Mesenchymal stem cell (in vitro differentiated cells and primary cell): Measurements from ENCODE around the gene POLR1H.

Experiments used
- DNase-seq: peaks from one replicate; pipeline ENCODE4 v3.0.0-alpha.2; 2013
- H2AFZ ChIP-seq: one replicate; pipeline ENCODE4 v1.6.1; 2013; ENCODE audit warnings: low read depth, mild to moderate bottlenecking, control low read depth, inconsistent platforms, low read length, moderate library complexity
- H2AK5ac ChIP-seq: 2 replicates; pipeline ENCODE4 v1.6.1; 2013; ENCODE audit warnings: low read length, moderate library complexity, mild to moderate bottlenecking, inconsistent platforms; ENCODE audit not compliant: severe bottlenecking
- H2BK120ac ChIP-seq: one replicate; pipeline ENCODE4 v1.6.1; 2013; ENCODE audit warnings: low read depth, mild to moderate bottlenecking, inconsistent platforms, low read length, moderate library complexity
- H2BK12ac ChIP-seq, 2 experiments: one replicate each; pipeline ENCODE4 v1.6.1; 2013; ENCODE audit warnings: inconsistent platforms in 2 of 2, low read length in 2 of 2, mild to moderate bottlenecking in 2 of 2, moderate library complexity in 2 of 2, control low read depth in 1 of 2
- H2BK15ac ChIP-seq: one replicate; pipeline ENCODE4 v1.6.1; 2013; ENCODE audit warnings: mild to moderate bottlenecking, low read depth, inconsistent platforms; ENCODE audit not compliant: poor library complexity, severe bottlenecking
- H2BK5ac ChIP-seq: 2 replicates; pipeline ENCODE4 v1.6.1; 2013; ENCODE audit warnings: low read depth, mild to moderate bottlenecking, low read length, control low read depth, inconsistent platforms; ENCODE audit not compliant: poor library complexity, severe bottlenecking
- H3K14ac ChIP-seq, 2 experiments: one replicate each; pipeline ENCODE4 v1.6.1; 2013; ENCODE audit warnings: inconsistent platforms in 2 of 2, low read length in 2 of 2, control low read depth in 1 of 2, mild to moderate bottlenecking in 1 of 2, moderate library complexity in 1 of 2
- H3K18ac ChIP-seq, 2 experiments: one replicate each; pipeline ENCODE4 v1.6.1; 2013; ENCODE audit warnings: inconsistent platforms in 2 of 2, low read length in 2 of 2, control low read depth in 1 of 2, low read depth in 1 of 2, mild to moderate bottlenecking in 1 of 2
- H3K23ac ChIP-seq, 2 experiments: one replicate each; pipeline ENCODE4 v1.6.1; 2013; ENCODE audit warnings: inconsistent platforms in 2 of 2, low read length in 2 of 2, mild to moderate bottlenecking in 2 of 2, moderate library complexity in 2 of 2, control low read depth in 1 of 2
- H3K27ac ChIP-seq: 2 replicates; pipeline ENCODE4 v1.5.1; 2013; ENCODE audit warnings: mild to moderate bottlenecking, moderate library complexity, low read length, control low read depth, inconsistent platforms; ENCODE audit not compliant: poor library complexity, severe bottlenecking
- H3K27me3 ChIP-seq, 2 experiments: 2 replicates each; pipeline versions ENCODE4 v1.6.1 to v1.7.0; 2013; ENCODE audit warnings: low read length in 2 of 2, mild to moderate bottlenecking in 2 of 2, moderate library complexity in 2 of 2, control low read depth in 1 of 2, inconsistent platforms in 1 of 2; ENCODE audit not compliant: control insufficient read depth in 1 of 2, insufficient read depth in 1 of 2
- H3K36me3 ChIP-seq, 2 experiments: 2 replicates each; pipeline versions ENCODE4 v1.6.1 to v1.7.0; 2013; ENCODE audit warnings: low read length in 2 of 2, control low read depth in 1 of 2, inconsistent platforms in 1 of 2, low read depth in 1 of 2, mild to moderate bottlenecking in 1 of 2; ENCODE audit not compliant: insufficient read depth in 2 of 2, control insufficient read depth in 1 of 2
- H3K4ac ChIP-seq, 2 experiments: one replicate each; pipeline ENCODE4 v1.6.1; 2013; ENCODE audit warnings: inconsistent platforms in 2 of 2, low read length in 2 of 2, mild to moderate bottlenecking in 2 of 2, moderate library complexity in 2 of 2, control low read depth in 1 of 2, low read depth in 1 of 2
- H3K4me1 ChIP-seq: 2 replicates; pipeline ENCODE4 v1.6.1; 2013; ENCODE audit warnings: low read depth, low read length, control low read depth; ENCODE audit not compliant: control insufficient read depth, insufficient read depth
- H3K4me2 ChIP-seq: 2 replicates; pipeline ENCODE4 v1.6.1; 2013; ENCODE audit warnings: low read length, mild to moderate bottlenecking, inconsistent platforms; ENCODE audit not compliant: poor library complexity, severe bottlenecking
- H3K4me3 ChIP-seq, 2 experiments: 2 replicates each; pipeline versions ENCODE4 v1.5.1 to v1.7.0; 2013; ENCODE audit warnings: low read length in 2 of 2, mild to moderate bottlenecking in 2 of 2, control low read depth in 1 of 2, low read depth in 1 of 2; ENCODE audit not compliant: insufficient read depth in 1 of 2
- H3K79me1 ChIP-seq: replicated peaks from 2 replicates; pipeline ENCODE4 v1.6.1; 2013; ENCODE audit warnings: mild to moderate bottlenecking, control low read depth, low read length, inconsistent platforms; ENCODE audit not compliant: poor library complexity, severe bottlenecking
- H3K9ac ChIP-seq: 2 replicates; pipeline ENCODE4 v1.7.0; 2013; ENCODE audit warnings: mild to moderate bottlenecking, low read length, moderate library complexity
- H3K9me3 ChIP-seq: 2 replicates; pipeline ENCODE4 v1.7.0; 2013; ENCODE audit warnings: mild to moderate bottlenecking, low read length; ENCODE audit not compliant: control insufficient read depth
- H4K8ac ChIP-seq: one replicate; pipeline ENCODE4 v1.6.1; 2013; ENCODE audit warnings: inconsistent platforms, mild to moderate bottlenecking, low read length, moderate library complexity
- H4K91ac ChIP-seq: one replicate; pipeline ENCODE4 v1.6.1; 2013; ENCODE audit warnings: mild to moderate bottlenecking, low read length, inconsistent platforms
- WGBS: methylation state at CpG from one replicate; pipeline ENCODE4 v1.1.7; 2013; ENCODE audit warnings: mixed read lengths; 5-methylcytosine and 5-hydroxymethylcytosine counted together

The POLR1H gene

DNA sequence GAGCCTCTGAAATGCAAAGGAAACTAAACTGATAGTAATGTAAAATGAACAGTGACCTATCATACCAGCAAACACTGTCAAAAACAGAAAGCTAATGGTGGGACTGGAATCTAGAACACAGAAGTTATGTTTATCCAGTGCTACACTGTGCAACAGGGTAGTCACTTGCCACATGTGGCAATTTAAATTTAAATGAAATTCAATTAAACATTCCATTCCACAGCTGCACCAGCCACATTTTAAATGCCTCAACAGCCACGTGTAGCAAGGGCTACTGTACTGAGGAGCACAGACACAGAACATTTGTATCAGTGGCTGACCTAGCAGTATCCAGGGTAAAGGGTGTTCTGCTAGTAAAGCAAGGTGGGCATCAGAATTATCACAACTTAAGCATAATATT lies 5.6 kb upstream of the POLR1H start:
- Histone ChIP-seq H2BK15ac (no peak overlapping the region), H3K27me3 (no peaks in the 10 kb centered on the region), H3K4me2 (no peak overlapping the region), H4K91ac (no peak overlapping the region), H3K4ac (no peak overlapping the region), H2BK12ac (no peak overlapping the region), H3K4me1 (no peaks in the 10 kb centered on the region), H2BK120ac (no peak overlapping the region), H3K27ac (no peak overlapping the region), H3K36me3 (peaks cover 0 to 34% of the 10 kb centered on the region in 2 experiments), H2AFZ (no peak overlapping the region), H3K9ac (no peak overlapping the region), H3K79me1 (peaks cover 4% of the 10 kb centered on the region), H3K14ac (no peak overlapping the region), H2BK5ac (no peak overlapping the region), H3K9me3 (no peaks in the 10 kb centered on the region), H3K4me3 (no peak overlapping the region), H3K18ac (no peak overlapping the region), H3K23ac (no peak overlapping the region), H4K8ac (no peak overlapping the region), H2AK5ac (no peak overlapping the region)
- DNase-seq, result no peak
- WGBS, result no CpG with 5 or more reads among the region's 1 CpG

DNA sequence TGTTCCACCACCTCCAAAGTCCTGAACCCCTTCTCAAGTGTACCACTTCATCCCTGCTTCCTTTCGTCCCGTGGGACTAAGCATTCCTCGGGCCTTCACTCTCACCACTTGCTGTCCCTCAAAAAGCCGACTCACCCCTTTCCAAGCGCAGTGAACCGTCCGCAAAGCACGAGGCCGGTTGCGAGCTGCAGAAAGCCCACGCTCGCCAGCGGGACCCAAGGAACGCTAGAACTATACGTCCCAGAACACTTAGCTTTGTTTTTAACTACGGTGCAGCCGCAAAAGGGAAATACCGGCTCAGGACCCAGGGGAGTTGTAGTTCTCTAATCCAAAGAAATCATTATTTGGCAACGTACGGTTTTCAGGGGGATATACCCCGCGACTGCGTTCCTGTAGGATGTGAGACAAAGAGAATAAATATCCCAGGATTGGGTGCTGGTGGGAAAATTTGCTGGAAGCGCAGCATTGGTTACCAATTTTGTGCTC lies 416 bp upstream of the POLR1H start:
- peaks cover 6% of the 10 kb centered on the region for H3K79me1 ChIP-seq
- peaks cover 0 to 45% of the 10 kb centered on the region in 2 experiments for H3K36me3 ChIP-seq
- H3K27me3 ChIP-seq, result no peaks in the 10 kb centered on the region
- H2BK15ac ChIP-seq, result no peak overlapping the region
- H2BK12ac ChIP-seq, result no peak overlapping the region
- peak; percentile 65 for DNase-seq
- H3K9ac ChIP-seq, result peak overlapping the region; percentile 96
- H3K14ac ChIP-seq, result no peak overlapping the region
- H3K23ac ChIP-seq, result no peak overlapping the region
- H2AFZ ChIP-seq, result peak overlapping the region; percentile 73
- H3K27ac ChIP-seq, result peak overlapping the region; percentile 50
- 0% methylated on average over 24 of the region's 24 CpGs for WGBS
- peaks cover 5% of the 10 kb centered on the region for H3K4me1 ChIP-seq
- H3K9me3 ChIP-seq, result no peaks in the 10 kb centered on the region
- peak overlapping the region; percentile 94 for H4K8ac ChIP-seq
- H3K4me2 ChIP-seq, result peak overlapping the region; percentile 68
- H4K91ac ChIP-seq, result no peak overlapping the region
- H2AK5ac ChIP-seq, result no peak overlapping the region
- no peak overlapping the region for H2BK120ac ChIP-seq
- H3K18ac ChIP-seq, result no peak overlapping the region
- peak overlapping the region; percentile 68 to 92 for H3K4me3 ChIP-seq
- H2BK5ac ChIP-seq, result no peak overlapping the region
- peak overlapping the region in 1 of 2 experiments; percentile 60 for H3K4ac ChIP-seq

DNA sequence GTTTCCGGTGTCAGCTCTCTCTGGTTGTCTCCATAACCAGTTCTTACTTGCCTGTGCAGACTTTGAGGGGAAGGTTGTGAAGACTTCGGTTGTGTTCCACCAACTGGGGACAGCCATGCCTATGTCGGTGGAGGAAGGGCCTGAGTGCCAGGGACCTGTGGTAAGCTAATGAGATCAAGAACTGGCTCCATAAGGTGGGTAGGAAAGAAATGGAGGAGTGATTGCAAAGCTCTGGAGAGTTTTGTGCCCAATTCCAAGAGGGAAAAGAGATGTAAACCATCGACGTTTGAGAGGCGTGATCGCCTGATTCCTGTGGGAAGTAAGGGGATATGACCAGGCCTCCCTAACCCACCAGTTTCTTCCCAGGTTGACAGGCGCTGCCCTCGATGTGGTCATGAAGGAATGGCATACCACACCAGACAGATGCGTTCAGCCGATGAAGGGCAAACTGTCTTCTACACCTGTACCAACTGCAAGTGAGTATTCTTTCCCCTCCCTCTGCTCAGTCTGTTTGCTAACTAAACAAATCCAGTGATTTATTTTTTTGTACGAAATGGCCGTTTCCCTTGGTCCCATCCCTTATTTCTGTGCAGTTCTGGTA lies 893 bp downstream of the POLR1H start:
- Histone ChIP-seq H3K27me3 (no peaks in the 10 kb centered on the region), H3K9ac (peak overlapping the region; percentile 96), H3K14ac (peak overlapping the region in 1 of 2 experiments; percentile 3), H4K91ac (no peak overlapping the region), H2AFZ (peak overlapping the region; percentile 83), H3K4me2 (peak overlapping the region; percentile 68), H2BK5ac (no peak overlapping the region), H3K4me3 (peak overlapping the region; percentile 63 to 92), H2BK120ac (no peak overlapping the region), H3K27ac (no peak overlapping the region), H2BK12ac (peak overlapping the region in 1 of 2 experiments; percentile 15), H3K9me3 (no peaks in the 10 kb centered on the region), H3K4me1 (peaks cover 5% of the 10 kb centered on the region), H3K18ac (peak overlapping the region in 1 of 2 experiments; percentile 79), H2AK5ac (peak overlapping the region; percentile 6), H3K36me3 (peaks cover 0 to 34% of the 10 kb centered on the region in 2 experiments), H4K8ac (peak overlapping the region; percentile 41), H2BK15ac (no peak overlapping the region), H3K23ac (peak overlapping the region in 1 of 2 experiments; percentile 57), H3K4ac (peak overlapping the region in 1 of 2 experiments; percentile 80), H3K79me1 (peaks cover 6% of the 10 kb centered on the region)
- 58% methylated on average over 11 of the region's 13 CpGs for WGBS
- DNase-seq, result no peak

DNA sequence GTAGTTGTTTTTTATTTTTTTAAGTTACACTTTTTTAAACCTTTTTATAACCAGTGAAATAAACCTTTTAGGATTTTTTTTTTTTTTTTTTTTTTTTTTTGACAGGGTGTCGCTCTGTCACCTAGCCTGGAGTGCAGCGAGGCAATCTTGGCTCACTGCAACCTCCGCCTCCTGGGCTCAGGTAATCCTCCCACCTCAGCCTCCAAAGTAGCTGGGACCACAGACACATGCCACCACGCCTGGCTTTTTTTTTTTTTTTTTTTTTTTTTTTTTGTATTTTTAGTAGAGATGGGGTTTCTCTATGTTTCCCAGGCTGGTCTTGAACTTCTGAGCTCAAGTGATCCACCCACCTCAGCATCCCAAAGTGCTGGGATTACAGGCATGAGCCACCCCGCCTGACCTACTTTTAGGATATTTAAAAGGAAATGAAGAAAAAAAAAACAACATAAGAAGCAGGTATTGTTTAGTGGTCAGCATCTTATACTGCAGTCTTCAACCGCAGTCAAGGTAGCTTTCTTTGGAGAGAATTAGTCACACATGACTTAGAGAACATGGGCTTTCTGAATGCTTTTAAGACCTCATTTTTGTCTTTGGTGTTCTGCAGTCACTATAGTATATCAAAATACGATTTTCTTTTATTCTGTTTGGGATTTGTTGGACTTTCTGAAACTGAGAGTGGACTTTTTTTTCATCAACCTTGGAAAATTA lies 1.6 kb downstream of the POLR1H start:
- H2BK12ac ChIP-seq, result no peak overlapping the region
- no peaks in the 10 kb centered on the region for H3K9me3 ChIP-seq
- no peak overlapping the region for H3K4me2 ChIP-seq
- DNase-seq, result no peak
- peaks cover 6% of the 10 kb centered on the region for H3K79me1 ChIP-seq
- H4K8ac ChIP-seq, result no peak overlapping the region
- no peak overlapping the region for H3K14ac ChIP-seq
- H2BK15ac ChIP-seq, result no peak overlapping the region
- no peak overlapping the region for H2AK5ac ChIP-seq
- H3K27me3 ChIP-seq, result no peaks in the 10 kb centered on the region
- no peak overlapping the region for H2BK120ac ChIP-seq
- H3K4me1 ChIP-seq, result peaks cover 5% of the 10 kb centered on the region
- no peak overlapping the region for H2AFZ ChIP-seq
- H3K23ac ChIP-seq, result no peak overlapping the region
- no peak overlapping the region for H2BK5ac ChIP-seq
- H3K4ac ChIP-seq, result no peak overlapping the region
- H3K27ac ChIP-seq, result no peak overlapping the region
- H3K4me3 ChIP-seq, result peak overlapping the region in 1 of 2 experiments; percentile 92
- WGBS, result 100% methylated on average over 1 of the region's 7 CpGs
- no peak overlapping the region for H4K91ac ChIP-seq
- peak overlapping the region; percentile 96 for H3K9ac ChIP-seq
- H3K18ac ChIP-seq, result no peak overlapping the region
- peaks cover 0 to 27% of the 10 kb centered on the region in 2 experiments for H3K36me3 ChIP-seq
